Activated T-cell treated with anti-CD3 and anti-CD28 coated beads for 1 hour (primary cell): ENCODE results near the gene MAN1C1.
"Not testable (repeated sequence)": the region's sequence is repeated elsewhere in the genome, so short reads cannot be mapped to it uniquely, and the experiment has no call there.

Experiments used
- DNase-seq: peaks from one replicate; pipeline ENCODE4 v3.0.0-alpha.2; 2020; ENCODE audit warnings: low read depth

The MAN1C1 gene

GRCh38 chr1:25583519-25584370 is 32.8 kb upstream of the MAN1C1 start:
- no peak for DNase-seq

- no peak for DNase-seq
These were observed 30.4 kb upstream of the MAN1C1 start for GRCh38 chr1:25586181-25586588.

GRCh38 chr1:25587290-25587689 is 29.3 kb upstream of the MAN1C1 start:
- DNase-seq = no peak

- not testable (repeated sequence) for DNase-seq
These were observed 28.4 kb upstream of the MAN1C1 start for GRCh38 chr1:25588224-25588623.

- not testable (repeated sequence) for DNase-seq
These were observed 27.8 kb upstream of the MAN1C1 start for GRCh38 chr1:25588786-25589185.

GRCh38 chr1:25590096-25590824 is 26.3 kb upstream of the MAN1C1 start:
- no peak for DNase-seq

GRCh38 chr1:25593861-25594260 is 22.7 kb upstream of the MAN1C1 start:
- no peak for DNase-seq

- no peak for DNase-seq
These were observed 21.6 kb upstream of the MAN1C1 start for GRCh38 chr1:25594971-25595370.

- not testable (repeated sequence) for DNase-seq
These were observed 19.9 kb upstream of the MAN1C1 start for GRCh38 chr1:25596641-25597040.

- no peak for DNase-seq
These were observed 17.7 kb upstream of the MAN1C1 start for GRCh38 chr1:25598879-25599278.

GRCh38 chr1:25599969-25600610 is 16.5 kb upstream of the MAN1C1 start:
- no peak for DNase-seq

- not testable (repeated sequence) for DNase-seq
These were observed 15.5 kb upstream of the MAN1C1 start for GRCh38 chr1:25600971-25601699.

GRCh38 chr1:25603779-25604538 is 12.6 kb upstream of the MAN1C1 start:
- not testable (repeated sequence) for DNase-seq

GRCh38 chr1:25607123-25607522 is 9.5 kb upstream of the MAN1C1 start:
- no peak for DNase-seq

GRCh38 chr1:25608488-25609178 is 8.0 kb upstream of the MAN1C1 start:
- peak; percentile 90 for DNase-seq

- DNase-seq = no peak
These were observed 6.7 kb upstream of the MAN1C1 start for GRCh38 chr1:25609921-25610320.

GRCh38 chr1:25610822-25611630 is 5.6 kb upstream of the MAN1C1 start:
- DNase-seq = no peak

GRCh38 chr1:25611843-25612242 is 4.7 kb upstream of the MAN1C1 start:
- no peak for DNase-seq

- DNase-seq = no peak
These were observed 4.2 kb upstream of the MAN1C1 start for GRCh38 chr1:25612421-25612820.

GRCh38 chr1:25613091-25613490 is 3.5 kb upstream of the MAN1C1 start:
- no peak for DNase-seq
